Suprapubic skin (tissue), 4 donors: ENCODE measurements around the gene MTCH1. TPM values are rescaled to one million over a fixed set of nuclear protein-coding genes. Genes with fewer than 3 reads are reported as not detected.
A peak's percentile ranks its signal among the peaks of the same experiment; 100 is the strongest.

Experiments used
- DNase-seq, 2 donors: peaks; one replicate each; pipeline ENCODE4 v3.0.0-alpha.2; 2019; ENCODE audit warnings: low spot score in 2 of 2
- H3K27ac ChIP-seq: fragments of 200-600 bp; sonication (generic); one replicate; pipeline ENCODE4 v1.5.1; 2019
- H3K27me3 ChIP-seq: fragments of 200-600 bp; sonication (generic); one replicate; pipeline ENCODE4 v1.5.1; 2019
- H3K36me3 ChIP-seq: fragments of 200-600 bp; sonication (generic); one replicate; pipeline ENCODE4 v1.5.1; 2019
- H3K4me1 ChIP-seq: fragments of 200-600 bp; sonication (generic); one replicate; pipeline ENCODE4 v1.5.1; 2019
- H3K4me3 ChIP-seq: fragments of 200-600 bp; sonication (generic); one replicate; pipeline ENCODE4 v1.5.1; 2019; ENCODE audit warnings: mild to moderate bottlenecking
- H3K9me3 ChIP-seq: fragments of 200-600 bp; sonication (generic); one replicate; pipeline ENCODE4 v1.5.1; 2019
- EP300 ChIP-seq: sonication (generic); formaldehyde crosslinking; IDR thresholded peaks from one replicate; pipeline ENCODE4 v1.6.1; 2017; ENCODE audit warnings: antibody characterized with exemption
- POLR2A ChIP-seq, 2 donors: fragments of 450-650 bp; IDR thresholded peaks; one replicate each; pipeline ENCODE4 v1.6.1; 2017; ENCODE audit warnings: antibody characterized with exemption in 2 of 2, mild to moderate bottlenecking in 2 of 2, moderate library complexity in 2 of 2
- POLR2AphosphoS5 ChIP-seq, 3 donors: sonication (generic); formaldehyde crosslinking; IDR thresholded peaks; one replicate each; pipeline ENCODE4 v1.6.1; 2017; ENCODE audit warnings: antibody characterized with exemption in 3 of 3
- WGBS: methylation state at CpG from one replicate; pipeline ENCODE4 v1.1.5; 2018; 5-methylcytosine and 5-hydroxymethylcytosine counted together
- total RNA-seq, 4 donors: library from RNA; depleted of rRNA; stranded (reverse); fragments of >200 nt; gene quantifications; one replicate each; pipeline ENCODE4 v1.1.0, GENCODE V29; 2016
- TF ChIP-seq, protein P1 (sequence below), 2 donors: fragments of 200-600 bp in 1 of 2; fragments of 450-650 bp in 1 of 2; sonication (generic) in 1 of 2; IDR thresholded peaks; one replicate each; pipeline ENCODE4 v1.5.1; 2016 to 2019; ENCODE audit warnings: antibody characterized with exemption in 2 of 2, mild to moderate bottlenecking in 1 of 2, moderate library complexity in 1 of 2

The MTCH1 gene
- total RNA-seq, 4 donors from 2014 or later = 160 to 220 (median 183) TPM

DNA sequence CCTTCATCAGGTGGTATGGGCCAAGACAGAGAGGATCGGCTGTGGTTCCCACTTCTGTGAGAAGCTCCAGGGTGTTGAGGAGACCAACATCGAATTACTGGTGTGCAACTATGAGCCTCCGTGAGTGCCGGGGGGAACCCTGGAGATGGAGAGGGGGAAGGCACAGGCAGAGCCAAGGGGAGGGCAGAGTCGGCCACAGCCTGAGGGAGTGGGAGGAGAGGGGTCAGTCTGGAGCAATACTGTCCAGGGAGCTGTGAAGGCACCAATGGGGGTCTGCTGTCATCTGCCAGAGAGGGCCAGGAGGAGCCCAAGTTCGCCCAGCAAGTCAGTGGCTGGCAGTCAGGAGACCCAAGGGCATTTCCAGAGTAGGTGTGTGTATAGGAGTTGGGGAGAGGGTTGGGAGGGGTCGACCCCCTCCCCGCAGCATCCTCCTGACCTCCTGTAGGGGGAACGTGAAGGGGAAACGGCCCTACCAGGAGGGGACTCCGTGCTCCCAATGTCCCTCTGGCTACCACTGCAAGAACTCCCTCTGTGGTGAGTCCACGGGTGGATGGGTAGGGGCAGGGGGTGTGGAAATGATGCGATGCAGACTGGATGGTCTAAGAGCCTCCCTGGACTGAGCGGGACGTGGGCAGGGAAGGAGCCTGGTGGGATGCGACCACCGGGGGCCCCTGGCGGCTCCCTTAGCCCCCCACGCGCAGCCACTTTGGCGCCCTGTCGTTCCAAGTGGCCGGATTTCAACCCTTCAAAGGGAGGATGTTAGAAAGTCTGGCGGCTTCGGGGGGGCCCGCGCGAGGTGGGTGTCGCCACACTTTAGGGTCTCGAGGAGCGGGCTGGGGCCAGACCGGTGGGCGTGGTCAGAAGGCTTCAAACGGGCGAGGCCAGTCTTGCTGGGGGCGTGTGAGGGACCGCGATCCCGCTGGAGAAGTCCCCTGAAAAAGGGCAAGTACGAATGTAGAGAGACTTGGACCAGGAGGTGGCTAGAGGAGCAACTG is 24.3 kb downstream of the MTCH1 start:
- Histone ChIP-seq H3K4me1 (peaks cover 61% of the 10 kb centered on the region), H3K4me3 (no peak overlapping the region), H3K27me3 (no peaks in the 10 kb centered on the region), H3K36me3 (no peaks in the 10 kb centered on the region), H3K9me3 (no peaks in the 10 kb centered on the region), H3K27ac (no peak overlapping the region)
- TF ChIP-seq POLR2AphosphoS5 (IDR thresholded peaks at IDR 0.05) (no peak), POLR2A (IDR thresholded peaks at IDR 0.05) (no peak), EP300 (no peak)
- TF ChIP-seq, protein P1, sequence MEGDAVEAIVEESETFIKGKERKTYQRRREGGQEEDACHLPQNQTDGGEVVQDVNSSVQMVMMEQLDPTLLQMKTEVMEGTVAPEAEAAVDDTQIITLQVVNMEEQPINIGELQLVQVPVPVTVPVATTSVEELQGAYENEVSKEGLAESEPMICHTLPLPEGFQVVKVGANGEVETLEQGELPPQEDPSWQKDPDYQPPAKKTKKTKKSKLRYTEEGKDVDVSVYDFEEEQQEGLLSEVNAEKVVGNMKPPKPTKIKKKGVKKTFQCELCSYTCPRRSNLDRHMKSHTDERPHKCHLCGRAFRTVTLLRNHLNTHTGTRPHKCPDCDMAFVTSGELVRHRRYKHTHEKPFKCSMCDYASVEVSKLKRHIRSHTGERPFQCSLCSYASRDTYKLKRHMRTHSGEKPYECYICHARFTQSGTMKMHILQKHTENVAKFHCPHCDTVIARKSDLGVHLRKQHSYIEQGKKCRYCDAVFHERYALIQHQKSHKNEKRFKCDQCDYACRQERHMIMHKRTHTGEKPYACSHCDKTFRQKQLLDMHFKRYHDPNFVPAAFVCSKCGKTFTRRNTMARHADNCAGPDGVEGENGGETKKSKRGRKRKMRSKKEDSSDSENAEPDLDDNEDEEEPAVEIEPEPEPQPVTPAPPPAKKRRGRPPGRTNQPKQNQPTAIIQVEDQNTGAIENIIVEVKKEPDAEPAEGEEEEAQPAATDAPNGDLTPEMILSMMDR (IDR thresholded peaks at IDR 0.05) = no peak
- DNase-seq = no peak
- WGBS = 72% methylated on average over 37 of the region's 40 CpGs

DNA sequence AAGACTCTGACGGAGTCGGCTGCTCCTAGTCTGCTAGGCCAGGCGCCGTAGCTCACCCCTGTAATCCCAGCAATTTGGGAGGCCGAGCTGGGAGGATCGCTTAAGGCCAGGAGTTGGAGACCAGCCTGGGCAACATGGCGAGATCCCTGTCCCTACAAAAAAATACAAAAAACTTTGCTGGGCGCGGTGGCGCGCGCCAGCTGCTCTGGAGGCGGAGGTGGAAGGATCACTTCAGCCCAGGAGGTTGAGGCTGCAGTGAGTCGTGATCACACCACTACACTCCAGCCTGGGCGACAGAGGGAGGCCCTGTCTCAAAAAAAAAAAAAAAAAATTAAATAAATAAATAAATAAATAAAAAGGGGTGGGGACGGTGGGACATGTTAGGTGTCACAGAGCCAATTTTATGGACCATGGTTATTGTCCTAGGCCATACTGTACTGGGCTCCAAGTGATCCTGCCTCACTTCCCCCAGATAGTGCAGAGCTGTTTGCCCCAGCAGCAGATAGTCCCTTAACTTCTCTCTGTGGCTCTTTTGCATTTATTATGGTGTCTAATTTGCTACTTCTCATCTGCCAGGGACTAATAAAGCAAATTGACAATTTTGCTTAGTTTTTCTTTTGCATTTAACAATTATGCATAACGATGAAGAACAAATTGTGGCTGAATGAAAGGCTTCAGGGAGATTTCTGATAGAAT is 26.3 kb downstream of the MTCH1 start:
- Histone ChIP-seq H3K36me3 (no peaks in the 10 kb centered on the region), H3K9me3 (no peaks in the 10 kb centered on the region), H3K4me1 (peaks cover 77% of the 10 kb centered on the region), H3K27me3 (no peaks in the 10 kb centered on the region), H3K4me3 (no peak overlapping the region), H3K27ac (no peak overlapping the region)
- TF ChIP-seq, protein P1 (IDR thresholded peaks at IDR 0.05) = no peak
- TF ChIP-seq EP300 (no peak), POLR2AphosphoS5 (IDR thresholded peaks at IDR 0.05) (no peak)
- WGBS = 86% methylated on average over 15 of the region's 17 CpGs
- peak in 1 of 2 donors; percentile 49 for DNase-seq

DNA sequence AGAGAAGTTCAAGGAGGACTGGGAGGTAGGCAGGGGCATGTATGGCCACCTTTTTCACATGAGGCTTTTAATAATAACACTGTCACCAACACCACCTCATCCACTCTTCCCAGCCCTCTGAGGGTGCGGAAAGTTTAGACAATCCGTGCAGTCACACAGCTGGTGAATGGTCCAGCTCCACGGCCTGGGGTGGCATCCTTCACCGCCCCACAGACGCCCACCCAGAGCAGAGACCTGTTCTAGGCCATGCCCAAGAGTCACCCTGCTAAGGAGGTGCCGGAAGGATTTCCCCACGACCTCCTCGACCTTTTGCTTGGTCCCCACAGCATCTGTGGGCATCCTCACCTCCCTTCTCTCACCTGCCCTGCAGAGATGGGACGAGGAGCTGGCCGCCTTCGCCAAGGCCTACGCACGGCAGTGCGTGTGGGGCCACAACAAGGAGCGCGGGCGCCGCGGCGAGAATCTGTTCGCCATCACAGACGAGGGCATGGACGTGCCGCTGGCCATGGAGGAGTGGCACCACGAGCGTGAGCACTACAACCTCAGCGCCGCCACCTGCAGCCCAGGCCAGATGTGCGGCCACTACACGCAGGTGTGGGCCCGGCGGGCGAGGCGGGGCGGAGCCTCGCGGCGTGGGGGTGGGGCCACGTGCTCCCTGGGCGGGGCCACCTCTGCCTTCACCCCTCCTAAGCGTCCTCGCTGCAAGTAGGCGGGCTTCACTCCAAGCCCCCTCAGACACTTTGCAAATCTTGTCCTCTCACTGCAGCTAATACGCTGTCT is 27.0 kb downstream of the MTCH1 start:
- H3K4me1 ChIP-seq = peaks cover 69% of the 10 kb centered on the region
- H3K36me3 ChIP-seq = no peaks in the 10 kb centered on the region
- no peak for TF ChIP-seq POLR2A (IDR thresholded peaks at IDR 0.05)
- TF ChIP-seq, protein P1 (IDR thresholded peaks at IDR 0.05) = no peak
- TF ChIP-seq EP300 = no peak
- no peak for TF ChIP-seq POLR2AphosphoS5 (IDR thresholded peaks at IDR 0.05)
- 89% methylated on average over 22 of the region's 44 CpGs for WGBS
- H3K27me3 ChIP-seq = no peaks in the 10 kb centered on the region
- H3K9me3 ChIP-seq = no peaks in the 10 kb centered on the region
- H3K27ac ChIP-seq = no peak overlapping the region
- DNase-seq = peak in 1 of 2 donors; percentile 60
- no peak overlapping the region for H3K4me3 ChIP-seq

DNA sequence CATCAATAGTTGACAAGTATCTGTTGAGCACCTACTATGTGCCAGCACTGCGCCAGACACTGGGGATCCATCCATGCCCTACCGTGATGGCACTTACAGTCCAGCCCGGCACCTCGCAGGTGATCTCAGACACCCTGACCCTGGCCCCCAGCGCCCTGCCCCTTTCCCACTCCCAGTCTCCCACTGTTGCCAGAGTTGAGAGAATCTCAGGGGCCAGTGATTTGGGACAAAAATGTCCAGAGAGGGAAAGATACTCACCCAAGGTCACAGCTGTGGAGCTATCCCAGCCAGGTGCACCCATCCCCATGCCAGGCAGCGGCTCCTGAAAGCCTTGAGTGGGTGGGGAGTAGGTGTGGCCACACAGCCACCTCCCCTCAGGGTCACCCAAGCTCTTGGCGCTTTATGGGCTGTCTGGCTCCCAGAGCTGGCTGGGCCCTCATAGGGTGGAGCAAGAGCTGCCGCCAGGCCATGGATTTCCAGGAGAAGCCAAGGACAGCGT is 28.2 kb downstream of the MTCH1 start:
- no peak for TF ChIP-seq EP300
- no peak for TF ChIP-seq POLR2A (IDR thresholded peaks at IDR 0.05)
- TF ChIP-seq, protein P1 (IDR thresholded peaks at IDR 0.05) = no peak
- no peak for TF ChIP-seq POLR2AphosphoS5 (IDR thresholded peaks at IDR 0.05)
- DNase-seq = peak; percentile 67 to 79
- no peaks in the 10 kb centered on the region for H3K36me3 ChIP-seq
- no peaks in the 10 kb centered on the region for H3K27me3 ChIP-seq
- H3K4me3 ChIP-seq = no peak overlapping the region
- no peaks in the 10 kb centered on the region for H3K9me3 ChIP-seq
- peaks cover 59% of the 10 kb centered on the region for H3K4me1 ChIP-seq
- H3K27ac ChIP-seq = no peak overlapping the region
- WGBS = no CpG with 5 or more reads among the region's 9 CpGs
